Chondrocyte (in vitro differentiated cells): ENCODE data around the gene CRAT. TPM values are rescaled to one million over a fixed set of nuclear protein-coding genes. Genes with fewer than 3 reads are reported as not detected.

Source experiments
- DNase-seq: peaks from one replicate; pipeline ENCODE4 v3.0.0; 2021; ENCODE audit warnings: mixed read lengths, low spot score
- H3K27ac Mint-ChIP-seq: one replicate; pipeline ENCODE4 v1.8.0; 2021; ENCODE audit warnings: mild to moderate bottlenecking, moderate library complexity, mixed read lengths; ENCODE audit not compliant: unreplicated experiment
- H3K27me3 Mint-ChIP-seq: 2 replicates; pipeline ENCODE4 v1.8.0; 2021; ENCODE audit warnings: low read depth, mixed read lengths
- H3K36me3 Mint-ChIP-seq: 2 replicates; pipeline ENCODE4 v1.8.0; 2021; ENCODE audit warnings: low read depth, mixed read lengths
- H3K4me1 Mint-ChIP-seq: 2 replicates; pipeline ENCODE4 v1.8.0; 2021; ENCODE audit warnings: low read depth, mild to moderate bottlenecking, mixed read lengths
- H3K4me3 Mint-ChIP-seq: one replicate; pipeline ENCODE4 v1.8.0; 2021; ENCODE audit warnings: mild to moderate bottlenecking, moderate library complexity, mixed read lengths; ENCODE audit not compliant: unreplicated experiment
- H3K9me3 Mint-ChIP-seq: 2 replicates; pipeline ENCODE4 v1.8.0; 2021; ENCODE audit warnings: low read depth, mixed read lengths
- CTCF ChIP-seq: fragments of 200-600 bp; sonication (generic); IDR thresholded peaks from 2 replicates; pipeline ENCODE4 v1.5.0; 2021; ENCODE audit warnings: antibody characterized with exemption, mild to moderate bottlenecking, moderate library complexity
- total RNA-seq: library from RNA; stranded (reverse); gene quantifications from 3 replicates; pipeline ENCODE4 v1.2.1, GENCODE V29; 2021

Gene CRAT
- total RNA-seq, 1 donor from 2014 or later: 49.0 TPM

GRCh38 chr9:129097671-129098306, 12.8 kb downstream of the CRAT start:
- H3K27me3 Mint-ChIP-seq: no peaks in the 10 kb centered on the region
- no peak for DNase-seq
- no peaks in the 10 kb centered on the region for H3K9me3 Mint-ChIP-seq
- no peak overlapping the region for H3K27ac Mint-ChIP-seq
- no peaks in the 10 kb centered on the region for H3K4me1 Mint-ChIP-seq
- H3K36me3 Mint-ChIP-seq: peaks cover 12% of the 10 kb centered on the region
- H3K4me3 Mint-ChIP-seq: no peak overlapping the region
- TF ChIP-seq CTCF: no peak

DNA sequence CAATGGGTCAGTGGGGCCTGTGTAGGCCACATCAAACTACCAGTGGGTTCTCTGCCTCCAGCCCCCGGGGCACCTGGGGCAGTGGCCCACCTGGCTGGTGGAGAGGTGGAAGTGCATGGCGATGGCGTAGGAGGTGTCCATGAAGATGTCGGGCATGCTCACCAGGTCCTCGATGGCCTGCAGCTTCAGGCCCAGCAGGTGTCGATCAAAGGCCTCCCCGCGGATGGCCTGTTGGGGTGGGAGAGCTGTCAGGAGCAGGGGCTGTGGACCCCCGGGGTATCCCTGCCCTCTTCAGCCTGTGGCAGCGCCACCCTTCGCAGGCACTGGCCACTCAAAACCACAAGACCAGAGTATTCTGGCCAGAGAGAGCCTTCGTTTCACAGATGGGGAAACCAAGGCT, 14.7 kb downstream of the CRAT start:
- Mint-ChIP-seq H3K4me1 (no peaks in the 10 kb centered on the region), H3K4me3 (no peak overlapping the region), H3K27ac (no peak overlapping the region), H3K36me3 (peaks cover 10% of the 10 kb centered on the region), H3K27me3 (no peaks in the 10 kb centered on the region), H3K9me3 (no peaks in the 10 kb centered on the region)
- no peak for DNase-seq
- no peak for TF ChIP-seq CTCF

- Mint-ChIP-seq H3K27ac (no peak overlapping the region), H3K9me3 (no peaks in the 10 kb centered on the region), H3K36me3 (peaks cover 11% of the 10 kb centered on the region), H3K4me3 (no peak overlapping the region), H3K27me3 (no peaks in the 10 kb centered on the region), H3K4me1 (peaks cover 6% of the 10 kb centered on the region)
- no peak for TF ChIP-seq CTCF
- no peak for DNase-seq
These were observed 15.4 kb downstream of the CRAT start for GRCh38 chr9:129095170-129095667.

GRCh38 chr9:129094387-129095169, 16.0 kb downstream of the CRAT start:
- no peak overlapping the region for H3K27ac Mint-ChIP-seq
- no peak for DNase-seq
- peaks cover 11% of the 10 kb centered on the region for H3K36me3 Mint-ChIP-seq
- H3K4me1 Mint-ChIP-seq: peaks cover 7% of the 10 kb centered on the region
- TF ChIP-seq CTCF: no peak
- H3K4me3 Mint-ChIP-seq: no peak overlapping the region
- H3K9me3 Mint-ChIP-seq: no peaks in the 10 kb centered on the region
- no peaks in the 10 kb centered on the region for H3K27me3 Mint-ChIP-seq

GRCh38 chr9:129093602-129094386, 16.8 kb downstream of the CRAT start:
- Mint-ChIP-seq H3K27ac (no peak overlapping the region), H3K9me3 (no peaks in the 10 kb centered on the region), H3K36me3 (peaks cover 11% of the 10 kb centered on the region), H3K27me3 (no peaks in the 10 kb centered on the region), H3K4me3 (no peak overlapping the region), H3K4me1 (peaks cover 7% of the 10 kb centered on the region)
- DNase-seq: no peak
- no peak for TF ChIP-seq CTCF
